ENCODE data around the gene MYB. TPM values are rescaled to one million over a fixed set of nuclear protein-coding genes. Genes with fewer than 3 reads are reported as not detected.

The MYB gene
- under 0.01 TPM in 1 of 2 replicates, not detected in the other for total RNA-seq

DNA sequence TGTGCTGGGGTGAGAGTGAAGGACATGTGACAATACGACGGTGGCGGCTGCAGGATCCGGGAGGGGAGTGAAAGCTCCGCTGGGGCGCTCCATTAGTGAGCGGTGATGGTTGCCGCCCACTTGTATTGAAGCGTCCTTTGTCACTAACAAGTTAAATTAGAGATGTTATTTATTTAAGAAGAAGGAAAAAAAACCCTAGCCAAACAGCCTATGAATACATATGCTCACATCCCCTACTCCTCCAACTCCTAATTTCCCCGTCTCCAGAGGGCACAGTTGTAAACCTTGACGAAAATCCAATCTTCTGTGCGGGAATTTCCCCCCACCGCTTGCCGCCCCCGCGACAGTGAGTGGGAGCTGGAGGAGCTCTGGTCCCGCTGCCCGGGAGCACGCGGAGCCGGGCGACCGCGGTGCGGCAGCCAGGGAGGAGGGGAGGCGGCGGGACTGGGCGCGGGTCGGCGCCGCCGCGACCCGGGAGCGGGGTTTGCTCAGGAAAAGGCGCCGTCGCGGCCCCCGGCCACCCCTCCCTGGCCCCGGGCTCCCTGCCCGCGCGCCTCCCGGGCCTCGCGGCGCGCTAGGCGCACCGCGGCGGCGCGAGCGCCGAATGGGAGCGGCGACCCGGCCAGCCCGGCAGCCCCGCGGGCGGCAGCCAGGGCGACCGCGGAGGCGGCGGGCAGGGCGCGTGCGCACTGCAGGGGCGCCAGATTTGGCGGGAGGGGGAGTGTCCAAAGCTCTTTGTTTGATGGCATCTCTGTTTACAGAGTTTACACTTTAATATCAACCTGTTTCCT is at the start of gene MYB:
Gene MYB, plus strand, starts transcription at position 767 of the 791 bp plus-strand sequence. CDS start 206 bp downstream, outside the sequence.

Other genes starting within 250 kb of the MYB start
- gene ALDH8A1, start 231.2 kb upstream of the MYB start, total RNA-seq, result under 0.01 TPM in 1 of 2 replicates, not detected in the other
- gene HBS1L, start 126.5 kb upstream of the MYB start, total RNA-seq, result 90.6 and 139 TPM in 2 replicates

Measured in epithelial cell of umbilical artery (primary cell).